GM19395 (cell line): ENCODE data around the gene NOP14.
"Not testable (repeated sequence)": the region's sequence is repeated elsewhere in the genome, so short reads cannot be mapped to it uniquely, and the experiment has no call there.

Source experiments
- ATAC-seq: cut with Tn5 transposase; IDR thresholded peaks from one replicate; pipeline ENCODE4 v1.9.1; 2021; ENCODE audit warnings: mild to moderate bottlenecking, moderate library complexity; ENCODE audit not compliant: unreplicated experiment

The NOP14 gene

DNA sequence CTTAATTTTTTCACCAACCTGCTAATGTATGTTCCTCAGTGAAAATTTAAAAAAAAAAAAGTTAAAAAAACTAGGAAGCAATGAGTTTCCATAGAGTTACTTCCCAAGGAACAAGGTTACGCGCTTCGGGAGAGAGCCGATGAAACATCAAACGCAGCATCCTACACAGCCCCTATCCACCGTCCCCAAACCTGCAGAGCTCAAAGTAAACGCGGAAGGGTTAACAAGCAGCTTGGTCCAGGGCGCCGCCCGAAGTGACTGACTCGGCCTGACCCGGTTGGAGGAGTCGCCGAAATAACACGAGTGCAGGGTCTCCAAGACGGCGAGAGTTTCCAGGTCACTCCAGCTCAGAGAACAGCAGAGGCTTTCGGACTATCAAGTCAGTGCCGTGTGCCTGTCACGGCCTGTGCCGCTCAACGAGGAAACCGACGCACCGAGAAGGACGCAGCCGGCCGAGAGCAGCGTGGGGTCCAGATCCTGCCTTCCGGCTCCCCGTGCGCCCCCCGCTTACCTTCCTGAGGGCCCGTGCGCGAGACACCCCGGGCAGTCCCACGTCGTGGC is 512 bp downstream of the NOP14 start:
- peak; percentile 37 for ATAC-seq

DNA sequence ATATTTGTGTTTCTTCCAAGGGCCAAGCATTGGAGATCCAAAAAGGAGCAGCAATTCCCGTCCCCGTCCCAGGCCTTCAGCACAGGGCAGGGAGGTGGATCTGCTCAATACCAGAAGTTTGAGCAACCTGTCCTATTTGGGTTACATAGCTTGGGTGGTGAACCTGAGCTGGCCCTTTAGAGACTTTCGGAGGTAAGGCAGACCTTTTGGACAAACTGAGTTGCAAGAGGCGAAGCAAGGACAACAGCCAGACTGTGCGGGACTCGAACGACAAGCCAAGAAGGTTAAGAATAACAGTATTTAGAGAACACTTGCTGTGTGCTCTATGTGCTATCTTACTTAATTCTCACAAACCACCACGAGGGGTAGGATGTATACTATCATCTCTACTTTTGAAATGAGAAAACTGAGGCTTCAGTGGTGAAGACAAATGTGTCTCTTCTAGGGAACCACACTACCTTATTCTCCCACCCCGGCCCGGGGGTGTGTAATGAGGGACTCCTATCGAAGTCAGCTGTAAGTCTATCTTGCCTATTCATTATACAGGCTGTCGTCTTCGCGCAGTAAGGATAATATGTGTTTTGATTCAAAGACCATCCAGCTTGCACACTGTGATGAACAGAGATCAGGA is 1.3 kb downstream of the NOP14 start:
- no peak for ATAC-seq

DNA sequence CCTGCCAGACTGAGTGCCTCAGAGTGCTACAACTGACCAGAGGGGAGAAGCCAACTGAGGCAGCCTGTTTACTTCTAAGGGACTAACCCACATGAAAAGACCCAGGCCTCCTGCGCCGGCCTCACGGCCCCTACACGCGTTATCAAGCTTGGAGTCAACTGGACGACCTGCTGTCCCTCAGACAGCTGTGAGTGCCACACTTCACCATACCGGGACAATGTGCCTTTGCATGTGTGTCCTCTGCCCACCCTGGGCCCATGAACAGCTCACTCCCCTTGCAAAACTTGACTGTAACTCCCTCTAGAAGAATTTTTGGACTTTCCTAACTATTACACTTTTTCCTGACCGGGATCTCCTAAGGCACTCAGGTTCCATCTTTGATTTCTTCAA is 1.8 kb downstream of the NOP14 start:
- no peak for ATAC-seq

- not testable (repeated sequence) for ATAC-seq
Observed at GRCh38 chr4:2960450-2960849, 2.8 kb downstream of the NOP14 start.

GRCh38 chr4:2958446-2958845 is 4.8 kb downstream of the NOP14 start:
- no peak for ATAC-seq

DNA sequence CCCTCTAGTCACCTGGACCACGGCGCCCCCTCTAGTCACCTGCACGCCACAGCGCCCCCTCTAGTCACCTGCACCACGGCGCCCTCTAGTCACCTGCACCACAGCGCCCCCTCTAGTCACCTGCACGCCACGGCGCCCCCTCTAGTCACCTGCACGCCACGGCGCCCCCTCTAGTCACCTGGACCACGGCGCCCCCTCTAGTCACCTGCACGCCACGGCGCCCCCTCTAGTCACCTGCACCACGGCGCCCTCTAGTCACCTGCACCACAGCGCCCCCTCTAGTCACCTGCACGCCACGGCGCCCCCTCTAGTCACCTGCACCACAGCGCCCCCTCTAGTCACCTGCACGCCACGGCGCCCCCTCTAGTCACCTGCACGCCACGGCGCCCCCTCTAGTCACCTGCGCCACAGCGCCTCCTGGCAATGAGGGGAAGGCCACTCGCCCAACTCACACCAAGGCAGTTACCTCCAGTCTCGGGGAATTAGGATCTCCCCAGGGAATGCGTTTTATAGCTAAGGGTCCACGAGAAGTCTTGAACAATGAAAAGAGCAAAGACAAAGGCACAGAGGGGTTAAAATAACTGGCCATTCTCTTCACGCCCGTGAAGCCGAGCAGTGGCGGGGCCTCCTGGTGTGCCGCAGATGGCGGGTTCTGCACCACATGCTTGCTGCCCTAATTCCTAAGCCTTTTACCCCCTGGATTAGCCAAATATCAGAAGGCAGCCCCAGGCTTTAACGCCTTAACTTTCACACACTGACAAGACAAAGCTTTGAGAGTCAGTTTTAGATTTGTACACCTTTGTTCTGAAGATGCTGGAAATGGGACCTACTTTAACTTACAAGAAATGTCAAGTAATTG is 7.8 kb downstream of the NOP14 start:
- not testable (repeated sequence) for ATAC-seq

- peak; percentile 63 for ATAC-seq
Observed at GRCh38 chr4:2954358-2955185, 8.6 kb downstream of the NOP14 start.

DNA sequence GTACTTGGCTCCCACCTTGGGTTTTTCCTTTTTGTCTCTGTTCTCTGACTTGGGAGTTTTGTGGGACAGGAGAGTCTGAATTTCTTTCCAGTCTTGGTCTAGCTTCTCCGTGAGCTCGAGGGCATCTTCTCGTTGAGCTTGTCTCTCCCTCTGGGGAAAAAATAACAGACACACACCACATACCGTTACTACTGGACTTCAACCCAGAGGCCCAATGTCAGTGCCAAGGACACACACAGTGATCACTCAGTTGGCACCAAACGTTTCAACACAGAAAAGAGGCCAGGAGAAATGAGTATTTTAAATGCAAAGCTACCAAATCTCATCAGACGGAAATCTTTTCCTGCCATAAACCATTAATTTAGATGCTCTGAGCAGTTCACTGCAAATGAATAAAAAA is 9.7 kb downstream of the NOP14 start:
- ATAC-seq = no peak

- ATAC-seq = no peak
Observed at GRCh38 chr4:2950221-2950989, 12.8 kb downstream of the NOP14 start.

- ATAC-seq = no peak
Observed at GRCh38 chr4:2949782-2950125, 13.5 kb downstream of the NOP14 start.

GRCh38 chr4:2948895-2949781 is 14.1 kb downstream of the NOP14 start:
- no peak for ATAC-seq

DNA sequence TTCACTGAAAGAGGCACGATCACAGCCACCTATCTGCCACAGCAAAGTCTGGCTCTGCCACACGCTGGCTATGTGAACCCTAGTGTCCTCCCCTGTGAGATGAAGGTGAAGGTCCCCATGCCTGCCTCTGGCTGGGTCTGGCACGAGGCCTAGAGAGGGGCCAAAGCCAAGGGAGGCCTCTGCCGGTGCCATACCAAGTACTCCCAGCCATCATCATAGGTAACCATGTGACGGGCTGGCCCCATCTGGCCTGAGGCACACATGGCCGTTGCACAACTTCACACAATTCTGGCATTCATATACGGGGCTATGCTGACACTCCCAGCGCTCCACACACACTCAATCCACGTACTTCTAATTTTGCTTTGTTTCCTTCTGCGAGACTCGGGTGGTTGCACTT is 15.3 kb downstream of the NOP14 start:
- ATAC-seq = no peak

- no peak for ATAC-seq
Observed at GRCh38 chr4:2946812-2947600, 16.2 kb downstream of the NOP14 start.

- not testable (repeated sequence) for ATAC-seq
Observed at GRCh38 chr4:2945619-2946604, 17.3 kb downstream of the NOP14 start.

DNA sequence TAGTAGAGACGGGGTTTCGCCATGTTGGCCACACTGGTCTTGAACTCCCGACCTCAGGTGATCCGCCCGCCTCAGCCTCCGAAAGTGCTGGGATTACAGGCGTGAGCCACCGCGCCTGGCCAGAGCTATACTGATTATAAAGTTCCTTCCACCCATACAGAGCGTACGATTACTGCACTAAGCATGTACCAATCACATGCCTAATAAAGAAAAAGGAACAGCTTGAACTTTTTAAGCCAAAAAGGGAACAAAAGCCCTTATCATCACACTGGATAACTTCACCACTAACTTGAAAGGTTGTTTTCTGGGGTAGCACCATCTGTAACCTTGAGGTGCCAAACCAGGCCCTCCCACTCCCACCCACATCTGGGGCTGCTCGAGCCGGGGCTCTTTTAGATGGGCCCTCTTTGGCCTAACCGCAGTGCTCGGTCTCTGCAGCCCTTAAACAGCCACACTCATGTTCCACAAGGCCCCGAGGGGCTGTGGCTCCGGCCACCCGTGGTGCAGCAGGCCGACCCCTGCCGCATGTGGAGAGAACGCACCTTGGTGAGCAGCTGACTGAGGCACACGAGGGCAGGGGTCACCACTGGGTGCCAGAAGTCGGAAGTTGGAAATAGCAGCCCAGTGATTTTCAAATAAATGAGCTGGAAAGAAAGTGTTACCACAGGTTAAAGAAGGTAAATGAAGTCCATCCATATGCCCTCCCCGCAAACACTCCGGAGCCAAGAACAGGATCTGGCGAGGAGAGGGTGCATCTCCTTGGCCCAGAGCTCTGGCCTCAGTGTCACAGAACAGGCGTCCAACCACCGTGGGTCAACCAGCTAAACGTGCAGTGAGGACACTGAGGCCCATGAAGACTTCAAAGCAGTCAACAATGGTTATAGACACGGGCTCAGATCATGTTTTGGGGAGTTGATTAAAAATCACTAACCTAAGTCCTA is 18.4 kb downstream of the NOP14 start:
- no peak for ATAC-seq

GRCh38 chr4:2944091-2944482 is 19.1 kb downstream of the NOP14 start:
- ATAC-seq = no peak
